ENCODE measurements around the gene PRUNE2.

Gene PRUNE2

GRCh38 chr9:76620581-76620980, 285.3 kb downstream of the PRUNE2 start:
- no peak for DNase-seq (ENCODE audit: low read depth)

GRCh38 chr9:76619640-76620039, 286.3 kb downstream of the PRUNE2 start:
- DNase-seq (ENCODE audit: low read depth), result no peak

GRCh38 chr9:76619197-76619596, 286.7 kb downstream of the PRUNE2 start:
- DNase-seq (ENCODE audit: low read depth), result no peak

GRCh38 chr9:76618762-76619161, 287.2 kb downstream of the PRUNE2 start:
- DNase-seq (ENCODE audit: low read depth), result peak; percentile 24

- no peak for DNase-seq (ENCODE audit: low read depth)
These were observed 288.3 kb downstream of the PRUNE2 start for GRCh38 chr9:76617497-76618175.

GRCh38 chr9:76616780-76617179, 289.1 kb downstream of the PRUNE2 start:
- no peak for DNase-seq (ENCODE audit: low read depth)

- no peak for DNase-seq (ENCODE audit: low read depth)
These were observed 290.7 kb downstream of the PRUNE2 start for GRCh38 chr9:76615177-76615603.

GRCh38 chr9:76613974-76614373, 291.9 kb downstream of the PRUNE2 start:
- no peak for DNase-seq (ENCODE audit: low read depth)

GRCh38 chr9:76613150-76613781, 292.6 kb downstream of the PRUNE2 start:
- DNase-seq (ENCODE audit: low read depth), result no peak

- DNase-seq (ENCODE audit: low read depth), result no peak
These were observed 295.9 kb downstream of the PRUNE2 start for GRCh38 chr9:76610011-76610352.

GRCh38 chr9:76609285-76610010, 296.5 kb downstream of the PRUNE2 start:
- no peak for DNase-seq (ENCODE audit: low read depth)

GRCh38 chr9:76608575-76609273, 297.2 kb downstream of the PRUNE2 start:
- DNase-seq (ENCODE audit: low read depth), result no peak

GRCh38 chr9:76607730-76608436, 298.0 kb downstream of the PRUNE2 start:
- no peak for DNase-seq (ENCODE audit: low read depth)

GRCh38 chr9:76605321-76605900, 300.5 kb downstream of the PRUNE2 start:
- DNase-seq (ENCODE audit: low read depth), result no peak

GRCh38 chr9:76603931-76604570, 301.9 kb downstream of the PRUNE2 start:
- no peak for DNase-seq (ENCODE audit: low read depth)

- no peak for DNase-seq (ENCODE audit: low read depth)
These were observed 302.4 kb downstream of the PRUNE2 start for GRCh38 chr9:76603448-76603895.

GRCh38 chr9:76602199-76602598, 303.7 kb downstream of the PRUNE2 start:
- DNase-seq (ENCODE audit: low read depth), result no peak

- no peak for DNase-seq (ENCODE audit: low read depth)
These were observed 305.8 kb downstream of the PRUNE2 start for GRCh38 chr9:76600007-76600615.

- DNase-seq (ENCODE audit: low read depth), result no peak
These were observed 306.9 kb downstream of the PRUNE2 start for GRCh38 chr9:76598981-76599380.

- DNase-seq (ENCODE audit: low read depth), result no peak
These were observed 310.3 kb downstream of the PRUNE2 start for GRCh38 chr9:76595645-76596044.

All from HS-5 (cell line).